Spleen (tissue), 11 donors: ENCODE data around the gene NLRP13. TPM values are rescaled to one million over a fixed set of nuclear protein-coding genes. Genes with fewer than 3 reads are reported as not detected.

Source experiments
- DNase-seq: peaks from one replicate; pipeline ENCODE4 v3.0.0-alpha.2; 2020
- H3K27ac ChIP-seq, 8 donors: fragments of 200-600 bp; sonication (generic) in 7 of 8; 1 replicate in 4 of 8; 2 replicates in 4 of 8; pipeline versions ENCODE4 v1.5.0 to v1.8.0; 2016 to 2021; ENCODE audit warnings: inconsistent platforms in 4 of 8, mild to moderate bottlenecking in 4 of 8, moderate library complexity in 1 of 8
- H3K27me3 ChIP-seq, 7 donors: fragments of 200-600 bp; sonication (generic) in 6 of 7; replicated peaks in 1 of 7; 1 replicate in 4 of 7; 2 replicates in 3 of 7; pipeline versions ENCODE4 v1.5.0 to v1.8.0; 2016 to 2021; ENCODE audit warnings: inconsistent platforms in 3 of 7, mild to moderate bottlenecking in 1 of 7
- H3K36me3 ChIP-seq, 6 donors: fragments of 200-600 bp; sonication (generic) in 5 of 6; 1 replicate in 4 of 6; 2 replicates in 2 of 6; pipeline versions ENCODE4 v1.5.0 to v1.8.0; 2016 to 2021; ENCODE audit warnings: inconsistent platforms in 2 of 6
- H3K4me1 ChIP-seq, 6 donors: fragments of 200-600 bp; sonication (generic) in 5 of 6; 1 replicate in 3 of 6; 2 replicates in 3 of 6; pipeline versions ENCODE4 v1.5.0 to v1.8.0; 2016 to 2021; ENCODE audit warnings: inconsistent platforms in 3 of 6
- H3K4me3 ChIP-seq, 8 donors: fragments of 200-600 bp; sonication (generic) in 7 of 8; 1 replicate in 4 of 8; 2 replicates in 4 of 8; pipeline versions ENCODE4 v1.5.0 to v1.8.0; 2016 to 2021; ENCODE audit warnings: inconsistent platforms in 4 of 8, mild to moderate bottlenecking in 4 of 8, moderate library complexity in 2 of 8
- H3K9me3 ChIP-seq, 8 donors: fragments of 200-600 bp; sonication (generic) in 7 of 8; 1 replicate in 4 of 8; 2 replicates in 4 of 8; pipeline versions ENCODE4 v1.5.0 to v1.8.0; 2016 to 2021; ENCODE audit warnings: inconsistent platforms in 4 of 8
- POLR2A ChIP-seq, 3 donors: fragments of 450-650 bp; IDR thresholded peaks; one replicate each; pipeline ENCODE4 v1.5.1; 2017; ENCODE audit warnings: antibody characterized with exemption in 3 of 3, mild to moderate bottlenecking in 1 of 3
- POLR2AphosphoS5 ChIP-seq, 3 donors: sonication (generic); formaldehyde crosslinking; IDR thresholded peaks; one replicate each; pipeline ENCODE4 v1.5.1; 2017; ENCODE audit warnings: antibody characterized with exemption in 3 of 3
- WGBS, 5 donors: extraction: QIAGEN DNeasy Blood & Tissue Kit in 3 of 5; methylation state at CpG; one replicate each; pipeline versions ENCODE4 v1.1.5 to v1.1.7; 2013 to 2018; 5-methylcytosine and 5-hydroxymethylcytosine counted together
- intact Hi-C: fragments of 100-400 bp; cut with DNase I; formaldehyde crosslinking; loops from one replicate; pipeline ENCODE4 v1.15.0; 2023; ENCODE audit warnings: low total_unique reads
- polyA plus RNA-seq, 3 donors: library from polyadenylated mRNA; stranded (reverse); fragments of 200-250 nt; gene quantifications; one replicate each; pipeline ENCODE4 v1.2.1, GENCODE V29; 2013
- total RNA-seq, 7 donors: library from RNA; depleted of rRNA in 3 of 7; stranded (reverse); fragments of >200 nt in 3 of 7; fragmentation: NEBNext Ultra II Directional in 4 of 7; extraction: Animal tissue kit (Norgen Biotek cat#: 25700) in 4 of 7; gene quantifications; one replicate each; pipeline versions ENCODE4 v1.1.0 to v1.2.1, GENCODE V29; 2016 to 2021
- TF ChIP-seq, protein P1 (sequence below), 11 experiments: fragments of 200-600 bp in 7 of 11; fragments of 450-650 bp in 4 of 11; sonication (generic) in 4 of 11; IDR thresholded peaks in 8 of 11; conservative IDR thresholded peaks in 3 of 11; 1 replicate in 7 of 11; 2 replicates in 4 of 11; pipeline versions ENCODE4 v1.4.0 to v1.8.0; 2016 to 2021; ENCODE audit warnings: antibody characterized with exemption in 11 of 11, inconsistent platforms in 4 of 11, mild to moderate bottlenecking in 1 of 11
- donor health status: healthy with polysubstance abuse.
- donor health status: DM: no; HTN: no; CAD: no; lungs with moderate emphysema.
- donor health status: DM: no; HTN: no; CAD: no.
- donor health status: Bipolar disorder and iron deficiency.
- donor health status: healthy.
- donor health status: DM: no; HTN: no; CAD: no.
- donor health status: DM: yes; HTN: yes; CAD: no.

NLRP13 gene
- total and polyA plus RNA-seq, 10 donors: not detected

DNA sequence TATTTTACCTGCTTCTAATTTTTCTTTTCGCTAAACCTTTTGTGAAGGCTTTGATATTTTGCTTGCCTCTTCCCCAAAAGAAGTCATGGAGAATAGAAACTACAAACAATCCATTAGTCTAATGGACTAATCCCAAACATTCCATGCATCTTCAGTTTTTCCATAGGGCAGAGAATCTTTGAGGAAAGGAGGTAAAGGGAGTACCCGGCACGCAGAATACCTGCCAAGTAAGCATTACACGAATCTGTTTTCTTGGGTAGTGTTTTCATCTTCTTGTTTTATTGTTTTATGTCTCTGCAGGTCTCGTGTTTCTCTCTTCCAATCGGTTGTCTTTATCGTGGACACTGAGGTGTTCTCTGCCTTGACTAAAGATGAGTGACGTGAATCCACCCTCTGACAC, 15.4 kb upstream of the NLRP13 start, which contains the start of gene NLRP8:
Gene NLRP8, plus strand, starts transcription at position 301 of the 400 bp plus-strand sequence.
- Histone ChIP-seq H3K36me3 (no peaks in the 10 kb centered on the region), H3K4me1 (no peaks in the 10 kb centered on the region), H3K27me3 (peaks cover 0 to 13% (median 0%) of the 10 kb centered on the region in 7 donors), H3K4me3 (no peak within 1 kb of the TSS), H3K9me3 (peaks cover 0 to 60% (median 19%) of the 10 kb centered on the region in 8 donors), H3K27ac (no peak within 1 kb of the TSS)
- intact Hi-C loops: no loop called here
- DNase-seq: no peak
- WGBS, 5 donors: 80 to 86% (median 85%) methylated on average over 8 of the region's 8 CpGs
- TF ChIP-seq POLR2AphosphoS5 (IDR thresholded peaks at IDR 0.05) (no peak), POLR2A (IDR thresholded peaks at IDR 0.05) (no peak)
- TF ChIP-seq, protein P1, sequence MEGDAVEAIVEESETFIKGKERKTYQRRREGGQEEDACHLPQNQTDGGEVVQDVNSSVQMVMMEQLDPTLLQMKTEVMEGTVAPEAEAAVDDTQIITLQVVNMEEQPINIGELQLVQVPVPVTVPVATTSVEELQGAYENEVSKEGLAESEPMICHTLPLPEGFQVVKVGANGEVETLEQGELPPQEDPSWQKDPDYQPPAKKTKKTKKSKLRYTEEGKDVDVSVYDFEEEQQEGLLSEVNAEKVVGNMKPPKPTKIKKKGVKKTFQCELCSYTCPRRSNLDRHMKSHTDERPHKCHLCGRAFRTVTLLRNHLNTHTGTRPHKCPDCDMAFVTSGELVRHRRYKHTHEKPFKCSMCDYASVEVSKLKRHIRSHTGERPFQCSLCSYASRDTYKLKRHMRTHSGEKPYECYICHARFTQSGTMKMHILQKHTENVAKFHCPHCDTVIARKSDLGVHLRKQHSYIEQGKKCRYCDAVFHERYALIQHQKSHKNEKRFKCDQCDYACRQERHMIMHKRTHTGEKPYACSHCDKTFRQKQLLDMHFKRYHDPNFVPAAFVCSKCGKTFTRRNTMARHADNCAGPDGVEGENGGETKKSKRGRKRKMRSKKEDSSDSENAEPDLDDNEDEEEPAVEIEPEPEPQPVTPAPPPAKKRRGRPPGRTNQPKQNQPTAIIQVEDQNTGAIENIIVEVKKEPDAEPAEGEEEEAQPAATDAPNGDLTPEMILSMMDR (IDR thresholded peaks at IDR 0.05 in 8 of 11, conservative IDR thresholded peaks at IDR 0.05 in 3 of 11): no peak

DNA sequence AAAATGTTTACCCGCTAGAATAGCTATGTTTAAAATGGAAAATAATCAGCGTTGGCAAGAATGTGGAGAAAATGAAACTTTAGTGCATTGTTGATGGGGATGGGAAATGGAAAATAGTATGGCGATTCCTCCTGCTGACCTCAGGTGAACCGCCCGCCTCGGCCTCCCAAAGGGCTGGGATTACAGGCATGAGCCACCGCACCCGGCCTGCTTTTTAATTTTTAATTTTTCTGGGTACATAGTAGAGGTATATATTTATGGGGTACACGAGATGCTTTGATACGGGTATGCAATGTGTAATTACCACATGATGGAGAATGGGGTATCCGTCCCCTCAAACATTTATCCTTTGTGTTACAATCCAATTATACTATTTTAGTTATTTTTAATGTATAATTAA, 8.2 kb upstream of the NLRP13 start:
- WGBS, 5 donors: 82 to 95% (median 91%) methylated on average over 11 of the region's 11 CpGs
- H3K27me3 ChIP-seq: peaks cover 0 to 4% (median 0%) of the 10 kb centered on the region in 7 donors
- DNase-seq: no peak
- H3K9me3 ChIP-seq: peaks cover 0 to 20% (median 0%) of the 10 kb centered on the region in 8 donors
- no peak overlapping the region for H3K27ac ChIP-seq
- TF ChIP-seq POLR2AphosphoS5 (IDR thresholded peaks at IDR 0.05): no peak
- no peak for TF ChIP-seq POLR2A (IDR thresholded peaks at IDR 0.05)
- TF ChIP-seq, protein P1 (IDR thresholded peaks at IDR 0.05 in 8 of 11, conservative IDR thresholded peaks at IDR 0.05 in 3 of 11): no peak
- no peaks in the 10 kb centered on the region for H3K36me3 ChIP-seq
- H3K4me3 ChIP-seq: no peak overlapping the region
- intact Hi-C loops: no loop called here
- H3K4me1 ChIP-seq: no peaks in the 10 kb centered on the region

DNA sequence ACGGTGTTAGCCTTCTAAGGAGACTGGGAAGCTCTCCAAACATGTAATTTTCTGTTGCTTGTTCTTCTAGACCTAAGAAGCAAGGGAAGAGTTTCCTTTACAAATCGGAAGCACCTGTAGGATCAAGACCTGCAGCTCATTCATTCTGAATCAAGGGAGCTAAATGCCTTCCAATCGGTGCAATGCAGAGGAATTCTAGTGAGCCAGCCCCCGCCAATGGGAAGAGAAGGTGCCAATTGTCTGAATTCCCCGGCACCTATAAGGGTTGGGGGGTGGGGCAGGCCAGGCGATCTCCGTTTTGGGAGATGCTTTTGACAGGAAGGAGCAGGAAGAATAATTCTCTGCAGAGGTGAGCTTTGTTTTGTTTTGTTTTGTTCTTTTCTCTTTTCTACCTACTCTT, 7.1 kb upstream of the NLRP13 start:
- H3K36me3 ChIP-seq: no peaks in the 10 kb centered on the region
- peaks cover 0 to 25% (median 0%) of the 10 kb centered on the region in 8 donors for H3K9me3 ChIP-seq
- intact Hi-C loops: no loop called here
- no peak for DNase-seq
- WGBS, 5 donors: 64 to 77% (median 71%) methylated on average over 7 of the region's 7 CpGs
- H3K4me3 ChIP-seq: no peak overlapping the region
- no peak for TF ChIP-seq POLR2A (IDR thresholded peaks at IDR 0.05)
- TF ChIP-seq POLR2AphosphoS5 (IDR thresholded peaks at IDR 0.05): no peak
- TF ChIP-seq, protein P1 (IDR thresholded peaks at IDR 0.05 in 8 of 11, conservative IDR thresholded peaks at IDR 0.05 in 3 of 11): no peak
- no peaks in the 10 kb centered on the region for H3K4me1 ChIP-seq
- H3K27me3 ChIP-seq: peaks cover 0 to 4% (median 0%) of the 10 kb centered on the region in 7 donors
- no peak overlapping the region for H3K27ac ChIP-seq

DNA sequence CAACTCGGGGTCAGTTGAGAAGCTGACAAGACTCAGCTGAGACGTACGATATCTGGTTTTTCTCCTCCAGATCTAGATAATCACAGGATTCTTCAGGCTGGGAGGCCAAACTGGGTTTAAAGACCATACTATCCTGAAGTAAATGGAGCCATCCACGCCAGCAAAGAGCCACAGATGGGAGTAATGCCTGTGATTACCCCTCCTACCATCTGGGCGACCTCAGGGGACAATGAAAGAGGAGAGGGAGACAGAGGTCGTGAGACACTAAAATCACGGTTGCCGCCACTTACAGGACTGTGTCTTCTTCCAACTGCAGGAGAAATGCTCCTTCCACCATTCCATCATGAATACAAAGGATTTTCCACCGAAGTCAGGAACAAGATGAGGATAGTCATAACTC, 3.1 kb upstream of the NLRP13 start:
- DNase-seq: no peak
- Histone ChIP-seq H3K4me3 (no peak overlapping the region), H3K36me3 (no peaks in the 10 kb centered on the region), H3K27ac (no peak overlapping the region), H3K27me3 (no peaks in the 10 kb centered on the region), H3K9me3 (peaks cover 0 to 35% (median 2%) of the 10 kb centered on the region in 8 donors), H3K4me1 (no peaks in the 10 kb centered on the region)
- TF ChIP-seq, protein P1 (IDR thresholded peaks at IDR 0.05 in 8 of 11, conservative IDR thresholded peaks at IDR 0.05 in 3 of 11): no peak
- no peak for TF ChIP-seq POLR2A (IDR thresholded peaks at IDR 0.05)
- no peak for TF ChIP-seq POLR2AphosphoS5 (IDR thresholded peaks at IDR 0.05)
- WGBS, 5 donors: 77 to 81% (median 80%) methylated on average over 9 of the region's 9 CpGs
- intact Hi-C loops: no loop called here
